ENCODE data around the gene CELSR1. TPM values are rescaled to one million over a fixed set of nuclear protein-coding genes. Genes with fewer than 3 reads are reported as not detected.
"Not testable (repeated sequence)": the region's sequence is repeated elsewhere in the genome, so short reads cannot be mapped to it uniquely, and the experiment has no call there.

CELSR1 gene
- total and polyA plus RNA-seq, 2 donors (not counting 1 experiment from before 2014, with no cell fraction given), result 30.2 to 34.8 TPM

- H3K27ac Mint-ChIP-seq, result no peak overlapping the region
- no peaks in the 10 kb centered on the region for H3K36me3 ChIP-seq (replicated peaks in 1 of 2; ENCODE audit: control extremely low read depth in 1 of 2, control insufficient read depth in 1 of 2, extremely low read depth in 1 of 2, insufficient read depth in 2 of 2, low read length in 1 of 2)
- H3K4me3 Mint-ChIP-seq, result no peak overlapping the region
- no peak overlapping the region for H3K4me3 ChIP-seq (ENCODE audit: control extremely low read depth in 1 of 5, extremely low read depth in 1 of 5, insufficient read depth in 1 of 5, low read depth in 2 of 5, low read length in 4 of 5)
- POLR2A ChIA-PET, result no interaction called here
- peaks cover 3 to 11% of the 10 kb centered on the region in 2 donors for H3K4me1 ChIP-seq (ENCODE audit: control insufficient read depth in 2 of 2, insufficient read depth in 2 of 2, low read length in 2 of 2)
- H3K27ac ChIP-seq (ENCODE audit: low read length in 2 of 2), result no peak overlapping the region
- H3K9ac ChIP-seq (ENCODE audit: low read length), result no peak overlapping the region
- H3K27me3 ChIP-seq (replicated peaks in 1 of 4; ENCODE audit: control extremely low read depth in 1 of 4, control insufficient read depth in 3 of 4, insufficient read depth in 4 of 4, low read length in 3 of 4), result peaks cover 0 to 21% (median 4%) of the 10 kb centered on the region in 4 experiments
- H3K9me3 Mint-ChIP-seq (ENCODE audit: insufficient read depth), result no peaks in the 10 kb centered on the region
- H3K27me3 Mint-ChIP-seq, result peaks cover 37% of the 10 kb centered on the region
- H3K4me1 Mint-ChIP-seq, result peaks cover 13% of the 10 kb centered on the region
- ATAC-seq (ENCODE audit: low read depth), result no peak
- DNase-seq, result no peak
- H3K9me3 ChIP-seq (ENCODE audit: control extremely low read depth in 1 of 3, control insufficient read depth in 2 of 3, insufficient read depth in 1 of 3, low read length in 2 of 3), result no peaks in the 10 kb centered on the region
- H4K20me1 ChIP-seq (ENCODE audit: control insufficient read depth, insufficient read depth, low read length, poor library complexity, severe bottlenecking), result no peaks in the 10 kb centered on the region
- no peaks in the 10 kb centered on the region for H3K79me2 ChIP-seq (ENCODE audit: control insufficient read depth, insufficient read depth, low read length)
- H3K4me2 ChIP-seq (replicated peaks; ENCODE audit: low read depth, low read length, poor library complexity, severe bottlenecking), result no peak overlapping the region
- TF ChIP-seq EZH2 (IDR thresholded peaks at IDR 0.05; ENCODE audit: borderline replicate concordance, insufficient read depth, low read depth, low read length, poor library complexity, severe bottlenecking) (no peak), CTCF (IDR thresholded peaks at IDR 0.05) (no peak)
- 78% methylated on average over 15 of the region's 17 CpGs for WGBS (ENCODE audit: insufficient coverage)
- H2AFZ ChIP-seq (ENCODE audit: insufficient read depth, low read depth, low read length, poor library complexity, severe bottlenecking), result no peak overlapping the region
- CTCF ChIA-PET, result no interaction called here
- intact Hi-C loops (cut with micrococcal nuclease), result no loop called here
Measured at GRCh38 chr22:46502440-46503175, 34.8 kb downstream of the CELSR1 start.

- Histone ChIP-seq H3K4me1 (ENCODE audit: control insufficient read depth in 2 of 2, insufficient read depth in 2 of 2, low read length in 2 of 2) (peaks cover 3 to 8% of the 10 kb centered on the region in 2 donors), H3K4me3 (ENCODE audit: control extremely low read depth in 1 of 5, extremely low read depth in 1 of 5, insufficient read depth in 1 of 5, low read depth in 2 of 5, low read length in 4 of 5) (no peak overlapping the region), H3K36me3 (replicated peaks in 1 of 2; ENCODE audit: control extremely low read depth in 1 of 2, control insufficient read depth in 1 of 2, extremely low read depth in 1 of 2, insufficient read depth in 2 of 2, low read length in 1 of 2) (no peaks in the 10 kb centered on the region), H3K27me3 (replicated peaks in 1 of 4; ENCODE audit: control extremely low read depth in 1 of 4, control insufficient read depth in 3 of 4, insufficient read depth in 4 of 4, low read length in 3 of 4) (peaks cover 0 to 21% (median 4%) of the 10 kb centered on the region in 4 experiments), H3K27ac (ENCODE audit: low read length in 2 of 2) (no peak overlapping the region), H3K9me3 (ENCODE audit: control extremely low read depth in 1 of 3, control insufficient read depth in 2 of 3, insufficient read depth in 1 of 3, low read length in 2 of 3) (no peaks in the 10 kb centered on the region), H4K20me1 (ENCODE audit: control insufficient read depth, insufficient read depth, low read length, poor library complexity, severe bottlenecking) (no peaks in the 10 kb centered on the region), H3K9ac (ENCODE audit: low read length) (no peak overlapping the region), H3K4me2 (replicated peaks; ENCODE audit: low read depth, low read length, poor library complexity, severe bottlenecking) (no peak overlapping the region), H2AFZ (ENCODE audit: insufficient read depth, low read depth, low read length, poor library complexity, severe bottlenecking) (no peak overlapping the region), H3K79me2 (ENCODE audit: control insufficient read depth, insufficient read depth, low read length) (no peaks in the 10 kb centered on the region)
- H3K27ac Mint-ChIP-seq, result no peak overlapping the region
- ChIA-PET POLR2A (no interaction called here), CTCF (no interaction called here)
- peaks cover 40% of the 10 kb centered on the region for H3K27me3 Mint-ChIP-seq
- intact Hi-C loops (cut with micrococcal nuclease), result no loop called here
- no peaks in the 10 kb centered on the region for H3K9me3 Mint-ChIP-seq (ENCODE audit: insufficient read depth)
- DNase-seq (no peak), ATAC-seq (ENCODE audit: low read depth) (no peak)
- peaks cover 12% of the 10 kb centered on the region for H3K4me1 Mint-ChIP-seq
- H3K4me3 Mint-ChIP-seq, result no peak overlapping the region
- TF ChIP-seq EZH2 (IDR thresholded peaks at IDR 0.05; ENCODE audit: borderline replicate concordance, insufficient read depth, low read depth, low read length, poor library complexity, severe bottlenecking) (no peak), CTCF (IDR thresholded peaks at IDR 0.05) (no peak)
- WGBS (ENCODE audit: insufficient coverage), result 100% methylated on average over 1 of the region's 3 CpGs
Measured at GRCh38 chr22:46501701-46502100, 35.7 kb downstream of the CELSR1 start.

- H4K20me1 ChIP-seq (ENCODE audit: control insufficient read depth, insufficient read depth, low read length, poor library complexity, severe bottlenecking); DNase-seq; H3K27ac ChIP-seq (ENCODE audit: low read length in 2 of 2); H3K79me2 ChIP-seq (ENCODE audit: control insufficient read depth, insufficient read depth, low read length); POLR2A ChIA-PET; H3K9me3 ChIP-seq (ENCODE audit: control extremely low read depth in 1 of 3, control insufficient read depth in 2 of 3, insufficient read depth in 1 of 3, low read length in 2 of 3); H3K4me1 Mint-ChIP-seq; intact Hi-C loops (cut with micrococcal nuclease); H3K9me3 Mint-ChIP-seq (ENCODE audit: insufficient read depth); H3K27ac Mint-ChIP-seq; ATAC-seq (ENCODE audit: low read depth); H3K4me1 ChIP-seq (ENCODE audit: control insufficient read depth in 2 of 2, insufficient read depth in 2 of 2, low read length in 2 of 2); H3K36me3 ChIP-seq (replicated peaks in 1 of 2; ENCODE audit: control extremely low read depth in 1 of 2, control insufficient read depth in 1 of 2, extremely low read depth in 1 of 2, insufficient read depth in 2 of 2, low read length in 1 of 2); H3K4me3 ChIP-seq (ENCODE audit: control extremely low read depth in 1 of 5, extremely low read depth in 1 of 5, insufficient read depth in 1 of 5, low read depth in 2 of 5, low read length in 4 of 5); H3K9ac ChIP-seq (ENCODE audit: low read length); H3K4me3 Mint-ChIP-seq; CTCF ChIA-PET; H2AFZ ChIP-seq (ENCODE audit: insufficient read depth, low read depth, low read length, poor library complexity, severe bottlenecking); H3K4me2 ChIP-seq (replicated peaks; ENCODE audit: low read depth, low read length, poor library complexity, severe bottlenecking): not testable (repeated sequence)
- 100% methylated on average over 2 of the region's 12 CpGs for WGBS (ENCODE audit: insufficient coverage)
- H3K27me3 Mint-ChIP-seq, result peaks cover 40% of the 10 kb centered on the region
- H3K27me3 ChIP-seq (replicated peaks in 1 of 4; ENCODE audit: control extremely low read depth in 1 of 4, control insufficient read depth in 3 of 4, insufficient read depth in 4 of 4, low read length in 3 of 4), result peaks cover 0 to 21% (median 4%) of the 10 kb centered on the region in 4 experiments
Measured at GRCh38 chr22:46501265-46501664, 36.2 kb downstream of the CELSR1 start.
